HG03457 (cell line): ENCODE measurements around the gene GNB3.

Experiments used
- ATAC-seq: cut with Tn5 transposase; IDR thresholded peaks from one replicate; pipeline ENCODE4 v1.9.1; 2021; ENCODE audit warnings: moderate number of reproducible peaks; ENCODE audit not compliant: unreplicated experiment

The GNB3 gene

GRCh38 chr12:6836851-6837250 is 3.9 kb upstream of the GNB3 start:
- no peak for ATAC-seq

GRCh38 chr12:6837370-6838060 is 3.2 kb upstream of the GNB3 start:
- ATAC-seq: no peak

- no peak for ATAC-seq
These were observed 1.9 kb upstream of the GNB3 start for GRCh38 chr12:6838854-6839253.

GRCh38 chr12:6839482-6840201 is 1.1 kb upstream of the GNB3 start:
- no peak for ATAC-seq

GRCh38 chr12:6840330-6840729 is 395 bp upstream of the GNB3 start:
- no peak for ATAC-seq

GRCh38 chr12:6842075-6842474 is 1.4 kb downstream of the GNB3 start:
- no peak for ATAC-seq

- ATAC-seq: no peak
These were observed 2.6 kb downstream of the GNB3 start for GRCh38 chr12:6843118-6843902.

GRCh38 chr12:6845395-6845794 is 4.7 kb downstream of the GNB3 start:
- no peak for ATAC-seq

GRCh38 chr12:6846316-6846869 is 5.7 kb downstream of the GNB3 start:
- no peak for ATAC-seq

GRCh38 chr12:6847676-6848075 is 7.0 kb downstream of the GNB3 start:
- no peak for ATAC-seq

- ATAC-seq: no peak
These were observed 8.7 kb downstream of the GNB3 start for GRCh38 chr12:6849427-6849826.

- no peak for ATAC-seq
These were observed 9.3 kb downstream of the GNB3 start for GRCh38 chr12:6849976-6850560.

GRCh38 chr12:6850796-6851152 is 10.0 kb downstream of the GNB3 start:
- no peak for ATAC-seq

- peak; percentile 29 for ATAC-seq
These were observed 10.6 kb downstream of the GNB3 start, which contains the start of gene CDCA3 for GRCh38 chr12:6851153-6851920. Gene CDCA3, minus strand, starts transcription at chr12:6851286. Its CDS starts 334 bp downstream, at chr12:6850952.

- ATAC-seq: peak; percentile 61
These were observed 11.4 kb downstream of the GNB3 start, which contains the start of gene USP5 for GRCh38 chr12:6851921-6852650. Gene USP5, plus strand, starts transcription at chr12:6852150. Its CDS starts 30 bp downstream, at chr12:6852180.

GRCh38 chr12:6852651-6853354 is 12.1 kb downstream of the GNB3 start:
- ATAC-seq: no peak

- no peak for ATAC-seq
These were observed 12.9 kb downstream of the GNB3 start for GRCh38 chr12:6853626-6854025.

GRCh38 chr12:6854036-6854435 is 13.3 kb downstream of the GNB3 start:
- no peak for ATAC-seq

- ATAC-seq: no peak
These were observed 14.6 kb downstream of the GNB3 start for GRCh38 chr12:6855322-6855721.
